Panc1 (cell line): ENCODE data around the gene ROBO1. TPM values are rescaled to one million over a fixed set of nuclear protein-coding genes. Genes with fewer than 3 reads are reported as not detected.

ENCODE experiments used
- ATAC-seq: fragments of 200-7000 bp; cut with Tn5 transposase; 2 replicates; pipeline ENCODE4 v1.9.1; 2020; ENCODE audit warnings: mild to moderate bottlenecking, moderate library complexity
- BruUV-seq: library from RNA; stranded (reverse); fragments of 400-500 nt; replicated peaks from 2 replicates; lab custom pipeline; 2021; lab: Mats Ljungman, UMichigan
- CTCF ChIA-PET: fragments of 300-600 bp; sonication (Branson Sonifier 250); formaldehyde crosslinking; loops from one replicate; lab custom pipeline; 2022; ENCODE audit warnings: antibody characterized with exemption; lab: Charles Lee
- POLR2A ChIA-PET: fragments of 300-600 bp; sonication (Branson Sonifier 250); formaldehyde crosslinking; loops from one replicate; lab custom pipeline; 2022; ENCODE audit warnings: antibody characterized with exemption; lab: Charles Lee
- DNase-seq: peaks from one replicate; pipeline ENCODE4 v3.0.0-alpha.2; 2010; ENCODE audit warnings: low read depth, low spot score
- H3K27ac ChIP-seq: 2 replicates; pipeline ENCODE4 v1.5.1; 2011; ENCODE audit warnings: mild to moderate bottlenecking, low read length, inconsistent platforms
- H3K27me3 ChIP-seq: fragments of 200-500 bp; sonication (Bioruptor generic); 2 replicates; pipeline ENCODE4 v1.6.0; 2014; ENCODE audit warnings: low read length, inconsistent platforms; ENCODE audit not compliant: control insufficient read depth, insufficient read depth
- H3K36me3 ChIP-seq: fragments of 200-500 bp; sonication (Bioruptor generic); 2 replicates; pipeline ENCODE4 v1.5.1; 2014; ENCODE audit warnings: inconsistent platforms, mild to moderate bottlenecking, low read length, moderate library complexity; ENCODE audit not compliant: control insufficient read depth, insufficient read depth
- H3K4me1 ChIP-seq: 2 replicates; pipeline ENCODE4 v1.5.1; 2011; ENCODE audit warnings: inconsistent platforms, mild to moderate bottlenecking, low read length, moderate library complexity; ENCODE audit not compliant: control insufficient read depth, insufficient read depth
- H3K4me3 ChIP-seq, 2 experiments: 2 replicates each; pipeline ENCODE4 v1.5.1; 2011 to 2012; ENCODE audit warnings: low read depth in 2 of 2, low read length in 2 of 2, mild to moderate bottlenecking in 2 of 2, inconsistent platforms in 1 of 2, moderate library complexity in 1 of 2
- H3K9me3 ChIP-seq: fragments of 200-500 bp; sonication (Bioruptor generic); 2 replicates; pipeline ENCODE4 v1.5.1; 2014; ENCODE audit warnings: low read depth, mild to moderate bottlenecking, inconsistent platforms, low read length, moderate library complexity; ENCODE audit not compliant: control insufficient read depth, insufficient read depth
- POLR2AphosphoS5 ChIP-seq: IDR thresholded peaks from 2 replicates; pipeline ENCODE4 v1.6.1; 2012; ENCODE audit warnings: mild to moderate bottlenecking, low read depth, low read length, moderate library complexity
- SIN3A ChIP-seq: IDR thresholded peaks from 2 replicates; pipeline ENCODE4 v1.6.1; 2012; ENCODE audit warnings: low read depth, mild to moderate bottlenecking, low read length, moderate library complexity, borderline replicate concordance; ENCODE audit not compliant: insufficient read depth
- TCF7L2 ChIP-seq: IDR thresholded peaks from 2 replicates; pipeline ENCODE4 v1.6.1; 2011; ENCODE audit warnings: mild to moderate bottlenecking, low read depth, low read length, inconsistent platforms
- in situ Hi-C: cut with HindIII; loops from 2 replicates; pipeline ENCODE4 v1.10.0; 2016; ENCODE audit warnings: low sequenced_read_pairs, low pct_unique_long_range_greater_than_20kb
- intact Hi-C: fragments of 100-400 bp; cut with micrococcal nuclease; formaldehyde crosslinking; loops from one replicate; pipeline ENCODE4 v1.10.0; 2022; ENCODE audit not compliant: unreplicated experiment
- total RNA-seq: library from RNA; stranded (reverse); gene quantifications from one replicate; pipeline ENCODE4 v1.2.1, GENCODE V29; 2021; ENCODE audit not compliant: unreplicated experiment
- TF ChIP-seq, protein P1 (sequence below): fragments of 450-650 bp; IDR thresholded peaks from 2 replicates; pipeline ENCODE4 v1.5.1; 2017; ENCODE audit warnings: mild to moderate bottlenecking
- TF ChIP-seq, protein P2 (sequence below), 2 experiments: IDR thresholded peaks; 2 replicates each; pipeline ENCODE4 v1.6.1; 2011 to 2012; ENCODE audit warnings: low read depth in 2 of 2, control low read depth in 1 of 2, low read length in 1 of 2, mild to moderate bottlenecking in 1 of 2, moderate library complexity in 1 of 2; ENCODE audit not compliant: insufficient read depth in 1 of 2

The ROBO1 gene
- total RNA-seq, 1 experiment from 2014 or later = 61.6 TPM

DNA sequence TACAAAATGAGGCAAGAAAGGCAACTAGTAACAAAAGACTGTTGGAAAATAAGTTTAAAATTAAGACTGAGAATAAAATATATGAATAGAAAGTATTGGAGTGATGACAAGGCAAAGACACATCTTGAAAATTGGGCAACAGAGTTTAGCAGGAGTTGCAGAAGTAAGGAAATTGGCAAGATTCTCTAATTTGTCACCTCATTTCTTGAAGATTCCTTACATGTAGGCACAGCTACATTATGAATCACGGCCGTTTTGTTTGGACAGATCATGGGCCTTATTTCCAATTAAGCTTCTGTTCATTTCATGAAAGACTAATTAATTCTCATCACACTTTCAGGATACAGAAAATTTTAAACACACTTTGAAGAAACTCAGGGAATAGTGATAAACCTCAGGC lies 170.1 kb downstream of the ROBO1 start:
- CTCF ChIA-PET = no interaction called here
- no peak for ATAC-seq
- intact Hi-C loops = no loop called here

DNA sequence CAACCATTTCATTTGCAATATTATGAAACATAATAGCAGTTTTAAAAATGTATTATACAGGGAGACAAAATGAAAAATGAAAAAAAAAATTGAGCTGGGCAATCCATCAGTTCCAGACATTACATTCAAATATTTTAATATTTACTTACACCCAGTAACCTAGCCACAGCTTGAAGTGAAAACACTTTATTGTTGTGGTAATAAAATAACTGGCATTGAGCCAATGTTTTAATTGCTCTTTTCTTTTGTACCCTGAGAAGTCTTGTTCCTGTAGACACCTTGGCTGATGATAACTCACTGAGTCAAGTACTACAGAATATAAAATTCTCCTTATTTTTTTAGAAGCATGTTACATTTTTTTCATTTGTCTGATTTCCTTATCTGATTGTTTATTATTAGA lies 180.6 kb downstream of the ROBO1 start:
- no TSS peak for BruUV-seq
- TF ChIP-seq, protein P1, sequence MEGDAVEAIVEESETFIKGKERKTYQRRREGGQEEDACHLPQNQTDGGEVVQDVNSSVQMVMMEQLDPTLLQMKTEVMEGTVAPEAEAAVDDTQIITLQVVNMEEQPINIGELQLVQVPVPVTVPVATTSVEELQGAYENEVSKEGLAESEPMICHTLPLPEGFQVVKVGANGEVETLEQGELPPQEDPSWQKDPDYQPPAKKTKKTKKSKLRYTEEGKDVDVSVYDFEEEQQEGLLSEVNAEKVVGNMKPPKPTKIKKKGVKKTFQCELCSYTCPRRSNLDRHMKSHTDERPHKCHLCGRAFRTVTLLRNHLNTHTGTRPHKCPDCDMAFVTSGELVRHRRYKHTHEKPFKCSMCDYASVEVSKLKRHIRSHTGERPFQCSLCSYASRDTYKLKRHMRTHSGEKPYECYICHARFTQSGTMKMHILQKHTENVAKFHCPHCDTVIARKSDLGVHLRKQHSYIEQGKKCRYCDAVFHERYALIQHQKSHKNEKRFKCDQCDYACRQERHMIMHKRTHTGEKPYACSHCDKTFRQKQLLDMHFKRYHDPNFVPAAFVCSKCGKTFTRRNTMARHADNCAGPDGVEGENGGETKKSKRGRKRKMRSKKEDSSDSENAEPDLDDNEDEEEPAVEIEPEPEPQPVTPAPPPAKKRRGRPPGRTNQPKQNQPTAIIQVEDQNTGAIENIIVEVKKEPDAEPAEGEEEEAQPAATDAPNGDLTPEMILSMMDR = no peak
- TF ChIP-seq POLR2AphosphoS5 = no peak
- TF ChIP-seq, protein P2, sequence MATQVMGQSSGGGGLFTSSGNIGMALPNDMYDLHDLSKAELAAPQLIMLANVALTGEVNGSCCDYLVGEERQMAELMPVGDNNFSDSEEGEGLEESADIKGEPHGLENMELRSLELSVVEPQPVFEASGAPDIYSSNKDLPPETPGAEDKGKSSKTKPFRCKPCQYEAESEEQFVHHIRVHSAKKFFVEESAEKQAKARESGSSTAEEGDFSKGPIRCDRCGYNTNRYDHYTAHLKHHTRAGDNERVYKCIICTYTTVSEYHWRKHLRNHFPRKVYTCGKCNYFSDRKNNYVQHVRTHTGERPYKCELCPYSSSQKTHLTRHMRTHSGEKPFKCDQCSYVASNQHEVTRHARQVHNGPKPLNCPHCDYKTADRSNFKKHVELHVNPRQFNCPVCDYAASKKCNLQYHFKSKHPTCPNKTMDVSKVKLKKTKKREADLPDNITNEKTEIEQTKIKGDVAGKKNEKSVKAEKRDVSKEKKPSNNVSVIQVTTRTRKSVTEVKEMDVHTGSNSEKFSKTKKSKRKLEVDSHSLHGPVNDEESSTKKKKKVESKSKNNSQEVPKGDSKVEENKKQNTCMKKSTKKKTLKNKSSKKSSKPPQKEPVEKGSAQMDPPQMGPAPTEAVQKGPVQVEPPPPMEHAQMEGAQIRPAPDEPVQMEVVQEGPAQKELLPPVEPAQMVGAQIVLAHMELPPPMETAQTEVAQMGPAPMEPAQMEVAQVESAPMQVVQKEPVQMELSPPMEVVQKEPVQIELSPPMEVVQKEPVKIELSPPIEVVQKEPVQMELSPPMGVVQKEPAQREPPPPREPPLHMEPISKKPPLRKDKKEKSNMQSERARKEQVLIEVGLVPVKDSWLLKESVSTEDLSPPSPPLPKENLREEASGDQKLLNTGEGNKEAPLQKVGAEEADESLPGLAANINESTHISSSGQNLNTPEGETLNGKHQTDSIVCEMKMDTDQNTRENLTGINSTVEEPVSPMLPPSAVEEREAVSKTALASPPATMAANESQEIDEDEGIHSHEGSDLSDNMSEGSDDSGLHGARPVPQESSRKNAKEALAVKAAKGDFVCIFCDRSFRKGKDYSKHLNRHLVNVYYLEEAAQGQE (IDR thresholded peaks at IDR 0.05; ENCODE audit: insufficient read depth in 1 of 2, low read depth in 2 of 2, low read length in 1 of 2) = no peak
- no peak for TF ChIP-seq SIN3A
- TF ChIP-seq TCF7L2 = no peak
- ChIA-PET POLR2A (no interaction called here), CTCF (no interaction called here)
- ATAC-seq = no peak
- no peaks in the 10 kb centered on the region for H3K4me1 ChIP-seq
- no peaks in the 10 kb centered on the region for H3K36me3 ChIP-seq
- no peak overlapping the region for H3K4me3 ChIP-seq
- no peaks in the 10 kb centered on the region for H3K9me3 ChIP-seq
- no peaks in the 10 kb centered on the region for H3K27me3 ChIP-seq
- no peak for DNase-seq
- intact Hi-C loops (no loop called here), in situ Hi-C loops (no loop called here)
- H3K27ac ChIP-seq = no peak overlapping the region

More for the DNA sequence above, 170.1 kb downstream of the ROBO1 start:
- POLR2A ChIA-PET = no interaction called here
- in situ Hi-C loops = no loop called here
- no peaks in the 10 kb centered on the region for H3K27me3 ChIP-seq
- H3K4me3 ChIP-seq = no peak overlapping the region
- no TSS peak for BruUV-seq
- H3K4me1 ChIP-seq = no peaks in the 10 kb centered on the region
- H3K27ac ChIP-seq = no peak overlapping the region
- H3K9me3 ChIP-seq = no peaks in the 10 kb centered on the region
- H3K36me3 ChIP-seq = no peaks in the 10 kb centered on the region
- DNase-seq = no peak
- TF ChIP-seq POLR2AphosphoS5 = no peak
- TF ChIP-seq, protein P1 = no peak
- TF ChIP-seq, protein P2 (IDR thresholded peaks at IDR 0.05; ENCODE audit: insufficient read depth in 1 of 2, low read depth in 2 of 2, low read length in 1 of 2) = no peak
- no peak for TF ChIP-seq SIN3A
- no peak for TF ChIP-seq TCF7L2
